ENCODE data around the gene WIPF3. TPM values are rescaled to one million over a fixed set of nuclear protein-coding genes. Genes with fewer than 3 reads are reported as not detected.
A peak's percentile ranks its signal among the peaks of the same experiment; 100 is the strongest.

WIPF3 gene
- total RNA-seq, 4 donors from 2014 or later: 3.7 to 6.8 (median 5.5) TPM

GRCh38 chr7:29914180-29914579 is 107.9 kb downstream of the WIPF3 start:
- no peak overlapping the region for H3K4me3 ChIP-seq
- WGBS, 2 donors (ENCODE audit: low coverage in 1 of 2): 72 to 87% methylated on average over 3 to 4 of the region's 4 CpGs
- H3K4me1 ChIP-seq: peaks cover 0 to 16% (median 6%) of the 10 kb centered on the region in 3 donors
- no peaks in the 10 kb centered on the region for H3K27me3 ChIP-seq
- ATAC-seq: no peak
- no peak overlapping the region for H3K27ac ChIP-seq
- H3K36me3 ChIP-seq: peaks cover 0 to 8% of the 10 kb centered on the region in 2 donors
- TF ChIP-seq POLR2AphosphoS5 (IDR thresholded peaks at IDR 0.05) (no peak), EP300 (IDR thresholded peaks at IDR 0.05) (no peak), POLR2A (IDR thresholded peaks at IDR 0.05) (no peak)
- TF ChIP-seq, protein P1, sequence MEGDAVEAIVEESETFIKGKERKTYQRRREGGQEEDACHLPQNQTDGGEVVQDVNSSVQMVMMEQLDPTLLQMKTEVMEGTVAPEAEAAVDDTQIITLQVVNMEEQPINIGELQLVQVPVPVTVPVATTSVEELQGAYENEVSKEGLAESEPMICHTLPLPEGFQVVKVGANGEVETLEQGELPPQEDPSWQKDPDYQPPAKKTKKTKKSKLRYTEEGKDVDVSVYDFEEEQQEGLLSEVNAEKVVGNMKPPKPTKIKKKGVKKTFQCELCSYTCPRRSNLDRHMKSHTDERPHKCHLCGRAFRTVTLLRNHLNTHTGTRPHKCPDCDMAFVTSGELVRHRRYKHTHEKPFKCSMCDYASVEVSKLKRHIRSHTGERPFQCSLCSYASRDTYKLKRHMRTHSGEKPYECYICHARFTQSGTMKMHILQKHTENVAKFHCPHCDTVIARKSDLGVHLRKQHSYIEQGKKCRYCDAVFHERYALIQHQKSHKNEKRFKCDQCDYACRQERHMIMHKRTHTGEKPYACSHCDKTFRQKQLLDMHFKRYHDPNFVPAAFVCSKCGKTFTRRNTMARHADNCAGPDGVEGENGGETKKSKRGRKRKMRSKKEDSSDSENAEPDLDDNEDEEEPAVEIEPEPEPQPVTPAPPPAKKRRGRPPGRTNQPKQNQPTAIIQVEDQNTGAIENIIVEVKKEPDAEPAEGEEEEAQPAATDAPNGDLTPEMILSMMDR (IDR thresholded peaks at IDR 0.05): no peak
- H3K9me3 ChIP-seq: no peaks in the 10 kb centered on the region

- peak overlapping the region in 2 of 4 donors; percentile 6 to 44 for H3K27ac ChIP-seq
- TF ChIP-seq POLR2A (IDR thresholded peaks at IDR 0.05): no peak
- TF ChIP-seq, protein P1 (IDR thresholded peaks at IDR 0.05): no peak
- TF ChIP-seq POLR2AphosphoS5 (IDR thresholded peaks at IDR 0.05): peak; percentile 42
- no peak for TF ChIP-seq EP300 (IDR thresholded peaks at IDR 0.05)
These were observed 109.3 kb downstream of the WIPF3 start for GRCh38 chr7:29915481-29916215.

GRCh38 chr7:29917641-29918040 is 111.3 kb downstream of the WIPF3 start:
- Histone ChIP-seq H3K27me3 (no peaks in the 10 kb centered on the region), H3K27ac (no peak overlapping the region), H3K4me3 (no peak overlapping the region), H3K9me3 (no peaks in the 10 kb centered on the region), H3K4me1 (peaks cover 0 to 16% (median 6%) of the 10 kb centered on the region in 3 donors), H3K36me3 (peaks cover 0 to 32% of the 10 kb centered on the region in 2 donors)
- TF ChIP-seq POLR2AphosphoS5 (IDR thresholded peaks at IDR 0.05) (no peak), EP300 (IDR thresholded peaks at IDR 0.05) (no peak), POLR2A (IDR thresholded peaks at IDR 0.05) (no peak)
- TF ChIP-seq, protein P1 (IDR thresholded peaks at IDR 0.05): no peak
- WGBS, 2 donors (ENCODE audit: low coverage in 1 of 2): 74 to 92% methylated on average over 2 to 3 of the region's 4 CpGs
- ATAC-seq: no peak

More at GRCh38 chr7:29915481-29916215, 109.3 kb downstream of the WIPF3 start:
- H3K27me3 ChIP-seq: no peaks in the 10 kb centered on the region
- peaks cover 0 to 21% of the 10 kb centered on the region in 2 donors for H3K36me3 ChIP-seq
- no peak for ATAC-seq
- H3K4me1 ChIP-seq: peaks cover 0 to 16% (median 6%) of the 10 kb centered on the region in 3 donors
- no peaks in the 10 kb centered on the region for H3K9me3 ChIP-seq
- 23 to 80% methylated on average over 1 to 7 of the region's 7 CpGs for WGBS, 2 donors (ENCODE audit: low coverage in 1 of 2)
- H3K4me3 ChIP-seq: no peak overlapping the region

- Histone ChIP-seq H3K4me1 (peaks cover 0 to 16% (median 6%) of the 10 kb centered on the region in 3 donors), H3K9me3 (no peaks in the 10 kb centered on the region), H3K4me3 (no peak overlapping the region), H3K27me3 (no peaks in the 10 kb centered on the region), H3K27ac (no peak overlapping the region), H3K36me3 (peaks cover 0 to 44% of the 10 kb centered on the region in 2 donors)
- TF ChIP-seq, protein P1 (IDR thresholded peaks at IDR 0.05): no peak
- TF ChIP-seq EP300 (IDR thresholded peaks at IDR 0.05) (no peak), POLR2A (IDR thresholded peaks at IDR 0.05) (no peak), POLR2AphosphoS5 (IDR thresholded peaks at IDR 0.05) (no peak)
- WGBS, 2 donors (ENCODE audit: low coverage in 1 of 2): 76 to 90% methylated on average over 4 of the region's 4 CpGs
- no peak for ATAC-seq
These were observed 112.5 kb downstream of the WIPF3 start for GRCh38 chr7:29918850-29919249.

DNA sequence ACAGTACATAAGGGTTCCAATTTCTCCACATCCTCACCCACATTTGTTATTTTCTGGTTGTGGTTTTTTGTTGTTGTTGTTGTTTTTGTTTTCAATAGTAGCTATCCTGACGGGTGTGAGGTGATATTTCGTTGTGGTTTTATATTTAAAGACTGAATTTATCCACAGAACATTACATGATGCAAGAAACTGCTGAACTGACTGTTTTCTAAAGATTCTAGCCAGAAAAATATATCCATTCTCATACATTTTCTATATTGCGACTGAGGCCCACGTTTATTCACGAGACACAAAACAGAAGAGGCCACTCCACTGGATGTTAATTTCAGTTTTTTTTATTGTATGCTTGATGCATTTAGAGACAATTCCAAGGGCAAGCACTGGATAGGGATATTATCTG is 113.5 kb downstream of the WIPF3 start:
- TF ChIP-seq POLR2AphosphoS5 (IDR thresholded peaks at IDR 0.05) (no peak), EP300 (IDR thresholded peaks at IDR 0.05) (no peak), POLR2A (IDR thresholded peaks at IDR 0.05) (no peak)
- TF ChIP-seq, protein P1 (IDR thresholded peaks at IDR 0.05): no peak
- no peak for ATAC-seq
- 84 to 89% methylated on average over 5 of the region's 5 CpGs for WGBS, 2 donors (ENCODE audit: low coverage in 1 of 2)

More for the DNA sequence above, 113.5 kb downstream of the WIPF3 start:
- Histone ChIP-seq H3K27me3 (no peaks in the 10 kb centered on the region), H3K27ac (no peak overlapping the region), H3K9me3 (no peaks in the 10 kb centered on the region), H3K36me3 (peaks cover 0 to 54% of the 10 kb centered on the region in 2 donors), H3K4me1 (peaks cover 0 to 16% (median 6%) of the 10 kb centered on the region in 3 donors), H3K4me3 (no peak overlapping the region)

Measured in gastroesophageal sphincter (tissue), 4 donors.